Right lobe of liver (tissue), 6 donors: ENCODE results near the gene CMPK2. TPM values are rescaled to one million over a fixed set of nuclear protein-coding genes. Genes with fewer than 3 reads are reported as not detected.
"Not testable (repeated sequence)": the region's sequence is repeated elsewhere in the genome, so short reads cannot be mapped to it uniquely, and the experiment has no call there.

Source experiments
- ATAC-seq, 4 donors: fragments of 200-7000 bp; cut with Tn5 transposase; one replicate each; pipeline ENCODE4 v1.9.1; 2020; ENCODE audit warnings: mild to moderate bottlenecking in 4 of 4, moderate library complexity in 4 of 4
- DNase-seq, 3 donors: peaks; one replicate each; pipeline ENCODE4 v3.0.0-alpha.2; 2020
- H3K27ac ChIP-seq, 3 donors: fragments of 200-600 bp; one replicate each; pipeline ENCODE4 v1.8.0; 2022
- H3K27me3 ChIP-seq, 2 donors: fragments of 200-600 bp; one replicate each; pipeline ENCODE4 v1.8.0; 2022
- H3K36me3 ChIP-seq, 4 donors: fragments of 200-600 bp; sonication (generic) in 1 of 4; one replicate each; pipeline versions ENCODE4 v1.5.1 to v1.8.0; 2017 to 2022; ENCODE audit warnings: control low read depth in 1 of 4
- H3K4me1 ChIP-seq, 4 donors: fragments of 200-600 bp; sonication (generic) in 1 of 4; one replicate each; pipeline versions ENCODE4 v1.5.1 to v1.8.0; 2017 to 2022; ENCODE audit warnings: control low read depth in 1 of 4
- H3K4me3 ChIP-seq, 3 donors: fragments of 200-600 bp; one replicate each; pipeline ENCODE4 v1.8.0; 2022
- H3K9me3 ChIP-seq, 4 donors: fragments of 200-600 bp; sonication (generic) in 1 of 4; one replicate each; pipeline versions ENCODE4 v1.5.1 to v1.8.0; 2017 to 2022; ENCODE audit warnings: control low read depth in 1 of 4
- POLR2A ChIP-seq: fragments of 450-650 bp; IDR thresholded peaks from one replicate; pipeline ENCODE4 v1.6.1; 2017; ENCODE audit warnings: antibody characterized with exemption, mild to moderate bottlenecking
- WGBS: methylation state at CpG from one replicate; pipeline ENCODE4 v1.1.6; 2018; ENCODE audit warnings: low coverage, low lambda C conversion rate; ENCODE audit not compliant: insufficient coverage; ENCODE audit errors: missing lambda C conversion rate; 5-methylcytosine and 5-hydroxymethylcytosine counted together
- intact Hi-C, 2 donors: fragments of 100-400 bp; cut with DNase I; formaldehyde crosslinking; loops; one replicate each; pipeline versions ENCODE4 v1.11.2 to v1.14.1; 2022
- total RNA-seq, 6 experiments: library from RNA; depleted of rRNA in 2 of 6; stranded (reverse); fragments of >200 nt in 2 of 6; fragmentation: NEBNext Ultra II Directional in 3 of 6; extraction: Animal tissue kit (Norgen Biotek cat#: 25700) in 3 of 6; gene quantifications; one replicate each; pipeline versions ENCODE4 v1.1.0 to v1.2.4, GENCODE V29; 2016 to 2023
- TF ChIP-seq, protein P1 (sequence below), 4 donors: fragments of 200-600 bp in 3 of 4; fragments of 450-650 bp in 1 of 4; IDR thresholded peaks; one replicate each; pipeline versions ENCODE4 v1.5.1 to v1.8.0; 2016 to 2022; ENCODE audit warnings: antibody characterized with exemption in 4 of 4, mild to moderate bottlenecking in 2 of 4
- donor health status: DM: no; HTN: yes; CAD: no.
- donor health status: DM: no; HTN: no; CAD: no.
- donor health status: DM: no; HTN: no; CAD: no.
- donor health status: DM: no; HTN: yes; CAD: no.
- donor health status: DM: no; HTN: yes; CAD: no.

The CMPK2 gene
- total RNA-seq, 6 experiments from 2014 or later, result 1.9 to 5.1 (median 3.8) TPM

DNA sequence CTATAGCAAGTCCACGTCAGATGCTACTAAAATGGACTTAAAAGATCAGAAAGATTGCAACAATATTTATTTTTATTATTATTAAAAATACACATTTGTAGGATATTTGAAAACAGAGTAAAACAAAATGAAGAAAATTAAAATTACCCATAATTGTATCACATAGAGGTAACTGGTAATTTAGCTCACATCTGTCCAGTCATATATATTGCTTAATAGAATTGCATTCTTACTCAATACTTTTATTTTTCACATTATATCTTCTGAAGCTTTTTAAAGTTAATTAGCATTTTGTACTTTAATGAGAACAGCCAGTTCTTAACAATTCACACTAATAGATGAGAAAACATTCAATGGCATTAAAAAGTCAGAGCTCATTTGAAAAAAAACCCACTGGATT is 40.0 kb upstream of the CMPK2 start:
- Histone ChIP-seq H3K4me1 (no peaks in the 10 kb centered on the region), H3K9me3 (no peaks in the 10 kb centered on the region), H3K4me3 (no peak overlapping the region), H3K36me3 (no peaks in the 10 kb centered on the region), H3K27ac (no peak overlapping the region), H3K27me3 (no peaks in the 10 kb centered on the region)
- intact Hi-C loops, result no loop called here
- DNase-seq (no peak), ATAC-seq (no peak)
- WGBS, result 88% methylated on average over 1 of the region's 1 CpG
- TF ChIP-seq, protein P1, sequence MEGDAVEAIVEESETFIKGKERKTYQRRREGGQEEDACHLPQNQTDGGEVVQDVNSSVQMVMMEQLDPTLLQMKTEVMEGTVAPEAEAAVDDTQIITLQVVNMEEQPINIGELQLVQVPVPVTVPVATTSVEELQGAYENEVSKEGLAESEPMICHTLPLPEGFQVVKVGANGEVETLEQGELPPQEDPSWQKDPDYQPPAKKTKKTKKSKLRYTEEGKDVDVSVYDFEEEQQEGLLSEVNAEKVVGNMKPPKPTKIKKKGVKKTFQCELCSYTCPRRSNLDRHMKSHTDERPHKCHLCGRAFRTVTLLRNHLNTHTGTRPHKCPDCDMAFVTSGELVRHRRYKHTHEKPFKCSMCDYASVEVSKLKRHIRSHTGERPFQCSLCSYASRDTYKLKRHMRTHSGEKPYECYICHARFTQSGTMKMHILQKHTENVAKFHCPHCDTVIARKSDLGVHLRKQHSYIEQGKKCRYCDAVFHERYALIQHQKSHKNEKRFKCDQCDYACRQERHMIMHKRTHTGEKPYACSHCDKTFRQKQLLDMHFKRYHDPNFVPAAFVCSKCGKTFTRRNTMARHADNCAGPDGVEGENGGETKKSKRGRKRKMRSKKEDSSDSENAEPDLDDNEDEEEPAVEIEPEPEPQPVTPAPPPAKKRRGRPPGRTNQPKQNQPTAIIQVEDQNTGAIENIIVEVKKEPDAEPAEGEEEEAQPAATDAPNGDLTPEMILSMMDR (IDR thresholded peaks at IDR 0.05), result no peak
- TF ChIP-seq POLR2A, result no peak

DNA sequence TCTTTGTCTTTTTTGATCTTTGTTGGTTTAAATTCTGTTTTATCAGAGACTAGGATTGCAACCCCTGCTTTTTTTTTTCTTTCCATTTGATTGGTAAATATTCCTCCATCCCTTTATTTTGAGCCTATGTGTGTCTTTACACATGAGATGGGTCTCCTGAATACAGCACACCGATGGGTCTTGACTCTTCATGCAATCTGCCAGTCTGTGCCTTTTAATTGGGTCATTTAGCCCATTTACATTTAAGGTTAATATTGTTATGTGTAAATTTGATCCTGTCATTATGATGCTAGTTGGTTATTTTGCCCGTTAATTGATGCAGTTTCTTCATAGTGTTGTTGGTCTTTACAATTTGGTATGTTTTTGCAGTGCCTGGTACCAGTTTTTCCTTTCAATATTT is 36.9 kb upstream of the CMPK2 start:
- H3K9me3 ChIP-seq, H3K4me1 ChIP-seq, intact Hi-C loops, ATAC-seq, H3K4me3 ChIP-seq, H3K27me3 ChIP-seq, H3K36me3 ChIP-seq, H3K27ac ChIP-seq, DNase-seq: not testable (repeated sequence)
- 100% methylated on average over 2 of the region's 2 CpGs for WGBS

DNA sequence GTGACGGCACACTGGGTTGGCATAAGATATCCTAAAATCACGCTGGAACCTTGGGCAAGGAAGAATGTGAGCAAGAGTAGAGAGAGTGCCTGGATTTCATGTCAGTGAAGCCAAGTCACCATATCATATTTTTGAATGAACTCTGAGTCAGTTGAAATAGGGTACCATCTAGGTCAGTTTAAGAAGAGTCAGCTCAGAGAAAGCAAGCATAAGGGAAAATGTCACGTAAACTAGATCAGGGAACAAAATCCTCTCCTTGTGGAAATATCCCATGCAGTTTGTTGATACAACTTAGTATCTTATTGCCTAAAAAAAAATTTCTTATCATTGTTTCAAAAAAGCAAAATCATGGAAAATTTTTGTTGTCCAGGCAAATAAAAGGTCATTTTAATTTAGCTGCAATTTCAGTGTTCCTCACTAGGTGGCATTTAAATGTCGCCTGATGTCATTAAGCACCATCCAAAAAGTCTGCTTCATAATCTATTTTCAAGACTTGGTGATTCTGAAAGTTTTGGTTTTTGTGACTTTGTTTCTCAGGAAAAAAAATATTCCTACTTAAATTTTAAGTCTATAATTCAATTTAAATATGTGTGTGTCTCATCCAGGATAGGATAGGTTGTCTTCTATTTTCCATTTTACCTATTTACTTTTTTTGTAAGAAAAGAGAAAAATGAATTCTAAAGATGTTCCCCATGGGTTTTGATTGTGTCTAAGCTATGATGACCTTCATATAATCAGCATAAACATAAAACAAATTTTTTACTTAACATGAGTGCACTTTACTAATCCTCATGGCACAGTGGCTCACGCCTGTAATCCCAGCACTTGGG is 31.4 kb upstream of the CMPK2 start:
- WGBS, result 63% methylated on average over 5 of the region's 5 CpGs
- Histone ChIP-seq H3K36me3 (no peaks in the 10 kb centered on the region), H3K4me3 (no peak overlapping the region), H3K9me3 (no peaks in the 10 kb centered on the region), H3K4me1 (no peaks in the 10 kb centered on the region), H3K27me3 (no peaks in the 10 kb centered on the region), H3K27ac (no peak overlapping the region)
- peak; percentile 66 to 89 (median 78) for ATAC-seq
- DNase-seq, result no peak
- no peak for TF ChIP-seq POLR2A
- TF ChIP-seq, protein P1 (IDR thresholded peaks at IDR 0.05), result peak; percentile 56 to 80 (median 66)
- intact Hi-C loops, result loop anchor here (5.0 to 10.0 kb wide), 2 partner anchors 138 to 145 kb away; no protein-coding TSS in a partner anchor

DNA sequence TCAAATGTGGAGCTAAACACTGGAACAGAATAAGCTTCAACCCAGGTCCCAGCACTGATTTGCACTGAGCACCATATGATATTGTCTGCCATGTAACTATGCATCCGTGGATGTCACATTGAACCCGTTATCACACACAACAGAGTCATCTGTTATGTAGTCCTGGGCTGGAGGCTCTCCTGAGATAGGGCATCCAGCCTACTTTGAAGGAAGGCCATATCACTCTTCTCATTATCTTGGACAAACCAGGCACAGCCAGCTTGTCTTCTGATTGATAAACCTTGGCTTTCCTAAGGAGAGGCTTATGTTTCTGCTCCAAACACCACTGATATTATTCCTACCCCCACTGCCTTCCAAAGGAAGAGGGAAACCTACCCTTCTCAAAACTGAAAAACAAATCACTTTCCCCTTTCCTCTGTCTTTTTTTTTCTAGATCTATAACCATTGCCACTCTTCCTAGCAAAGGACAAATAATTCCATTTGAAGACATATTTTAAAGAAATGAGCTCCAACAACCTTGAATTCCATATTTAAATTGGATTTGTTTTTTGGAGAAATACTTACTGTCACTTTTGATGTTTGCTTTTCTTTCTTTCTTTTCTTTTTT is 28.3 kb upstream of the CMPK2 start:
- DNase-seq (no peak), ATAC-seq (no peak)
- 67% methylated on average over 2 of the region's 2 CpGs for WGBS
- Histone ChIP-seq H3K27me3 (no peaks in the 10 kb centered on the region), H3K27ac (no peak overlapping the region), H3K4me3 (no peak overlapping the region), H3K9me3 (no peaks in the 10 kb centered on the region), H3K4me1 (no peaks in the 10 kb centered on the region), H3K36me3 (no peaks in the 10 kb centered on the region)
- TF ChIP-seq, protein P1 (IDR thresholded peaks at IDR 0.05), result no peak
- TF ChIP-seq POLR2A, result no peak
- intact Hi-C loops, result loop anchor here in 1 of 2 donors (10.0 kb wide), 1 partner anchor 141 kb away; no protein-coding TSS in a partner anchor

DNA sequence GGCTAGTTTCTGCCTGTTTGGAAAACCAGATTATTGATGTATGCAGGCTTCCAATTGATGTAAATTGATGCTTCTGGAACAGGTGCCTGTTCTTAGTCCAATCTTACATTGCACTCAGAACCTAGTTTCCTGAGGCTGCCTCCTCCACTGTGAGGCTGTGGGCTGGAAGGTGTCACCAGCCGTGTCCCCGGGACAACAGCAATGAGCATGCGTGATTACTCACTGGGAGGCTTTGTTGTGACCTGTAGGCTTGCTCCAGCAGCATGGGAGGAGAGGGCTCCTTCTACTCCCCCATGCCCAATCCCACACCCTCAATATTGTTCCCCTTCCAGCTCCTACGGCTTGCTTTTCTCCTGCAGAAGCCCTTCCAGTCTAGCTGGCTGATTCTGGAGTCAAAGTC is 23.0 kb upstream of the CMPK2 start:
- H3K27me3 ChIP-seq, result no peaks in the 10 kb centered on the region
- H3K27ac ChIP-seq, result no peak overlapping the region
- WGBS, result 100% methylated on average over 1 of the region's 4 CpGs
- no peak for ATAC-seq
- no peaks in the 10 kb centered on the region for H3K36me3 ChIP-seq
- no peaks in the 10 kb centered on the region for H3K4me1 ChIP-seq
- TF ChIP-seq, protein P1 (IDR thresholded peaks at IDR 0.05), result no peak
- TF ChIP-seq POLR2A, result no peak
- intact Hi-C loops, result no loop called here
- DNase-seq, result no peak
- no peaks in the 10 kb centered on the region for H3K9me3 ChIP-seq
- no peak overlapping the region for H3K4me3 ChIP-seq
